Loucy (cell line): ENCODE measurements around the gene HEPACAM.

Experiments
- CTCF ChIP-seq: fragments of 200-600 bp; sonication (generic); conservative IDR thresholded peaks from 2 replicates; pipeline ENCODE4 v1.5.1; 2014; ENCODE audit warnings: mild to moderate bottlenecking, antibody characterized with exemption, low read length
- EZH2phosphoT487 ChIP-seq: fragments of 200-600 bp; IDR thresholded peaks from 2 replicates; pipeline ENCODE4 v1.6.1; 2018; ENCODE audit warnings: antibody characterized with exemption, mild to moderate bottlenecking, moderate library complexity, borderline replicate concordance

GRCh38 chr11:124982043-124982442 lies 46.2 kb upstream of the HEPACAM start:
- TF ChIP-seq CTCF (no peak), EZH2phosphoT487 (no peak)
